HG03097 (cell line): ENCODE measurements around the gene IFI35.
"Not testable (repeated sequence)": the region's sequence is repeated elsewhere in the genome, so short reads cannot be mapped to it uniquely, and the experiment has no call there.

ENCODE experiments used
- ATAC-seq: cut with Tn5 transposase; IDR thresholded peaks from one replicate; pipeline ENCODE4 v1.9.1; 2021; ENCODE audit not compliant: unreplicated experiment, low FRiP score

IFI35 gene

GRCh38 chr17:42997390-42997983 is 9.1 kb upstream of the IFI35 start:
- ATAC-seq: no peak

DNA sequence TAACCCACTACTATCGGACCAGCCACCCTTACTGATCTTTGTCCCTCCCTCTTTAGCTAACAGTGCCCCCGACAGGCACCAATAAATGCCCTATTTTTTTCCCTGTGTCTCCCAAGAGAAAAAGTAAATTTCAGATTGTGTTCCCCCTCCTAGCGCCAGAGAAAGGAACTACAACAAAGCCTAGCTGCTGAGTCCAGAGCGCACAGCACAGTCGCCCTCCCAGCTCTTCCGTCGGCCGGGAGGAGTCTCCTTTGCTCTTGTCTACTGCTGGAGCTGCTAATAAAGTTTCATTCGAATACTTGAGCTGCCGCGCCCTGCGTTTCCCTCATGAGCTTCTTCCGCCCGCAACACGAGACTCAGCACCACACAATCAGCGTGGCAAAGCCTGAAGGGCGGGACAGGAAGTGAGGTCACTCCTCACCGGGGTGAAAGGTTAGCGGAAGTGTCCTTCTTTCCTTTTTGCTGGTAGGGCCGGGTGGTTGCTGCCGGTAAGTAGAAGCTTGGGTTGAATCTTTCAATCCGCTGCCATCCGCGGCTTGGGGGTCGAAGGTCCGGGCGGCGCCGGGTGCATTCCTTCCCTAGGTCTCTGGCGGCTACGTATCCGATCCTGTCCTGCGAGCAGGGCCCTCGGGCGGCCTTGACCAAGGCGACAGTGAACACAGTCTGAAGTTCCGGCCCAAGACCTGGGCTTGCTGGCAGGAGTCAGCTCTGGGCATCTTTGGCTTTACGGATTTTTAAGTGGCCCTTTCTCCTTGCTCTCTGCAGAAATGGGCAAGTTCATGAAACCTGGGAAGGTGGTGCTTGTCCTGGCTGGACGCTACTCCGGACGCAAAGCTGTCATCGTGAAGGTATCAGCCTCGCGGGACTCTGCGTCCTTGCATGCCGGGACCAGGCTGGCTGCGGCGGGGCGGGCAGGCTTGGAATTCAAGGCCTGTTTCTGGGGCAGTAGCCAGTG is 8.3 kb upstream of the IFI35 start, which contains the start of gene RPL27:
TSS of gene RPL27 (plus strand) at position 436 of the 955 bp plus-strand sequence. CDS start at position 768, 332 bp downstream.
- ATAC-seq: peak; percentile 90

DNA sequence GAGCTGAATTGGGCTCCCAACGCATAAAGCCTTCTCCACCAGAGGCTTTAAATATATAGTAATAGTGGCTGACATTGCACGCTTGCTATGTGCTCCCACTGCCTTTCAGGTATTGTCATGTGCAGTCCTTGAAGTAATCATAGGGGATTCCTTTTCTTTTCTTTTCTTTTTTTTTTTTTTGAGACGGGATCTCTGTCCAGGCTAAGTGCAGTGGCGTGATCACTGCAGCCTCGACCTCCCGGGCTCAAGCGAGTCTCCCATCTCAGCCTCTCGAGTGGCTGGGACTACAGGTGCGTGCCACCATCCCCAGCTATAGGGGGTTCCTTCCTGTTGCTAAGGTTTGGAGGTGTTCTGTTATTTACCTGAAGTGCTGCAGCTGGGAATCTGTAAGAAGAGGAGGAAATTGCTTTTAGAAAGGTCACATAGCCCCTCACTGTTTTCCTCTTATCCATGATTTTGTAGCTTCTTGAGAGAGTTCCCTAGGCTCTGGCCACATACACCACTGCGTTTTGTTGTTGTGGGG is 7.5 kb upstream of the IFI35 start:
- ATAC-seq: no peak

GRCh38 chr17:43000894-43001293 is 5.7 kb upstream of the IFI35 start:
- ATAC-seq: not testable (repeated sequence)

DNA sequence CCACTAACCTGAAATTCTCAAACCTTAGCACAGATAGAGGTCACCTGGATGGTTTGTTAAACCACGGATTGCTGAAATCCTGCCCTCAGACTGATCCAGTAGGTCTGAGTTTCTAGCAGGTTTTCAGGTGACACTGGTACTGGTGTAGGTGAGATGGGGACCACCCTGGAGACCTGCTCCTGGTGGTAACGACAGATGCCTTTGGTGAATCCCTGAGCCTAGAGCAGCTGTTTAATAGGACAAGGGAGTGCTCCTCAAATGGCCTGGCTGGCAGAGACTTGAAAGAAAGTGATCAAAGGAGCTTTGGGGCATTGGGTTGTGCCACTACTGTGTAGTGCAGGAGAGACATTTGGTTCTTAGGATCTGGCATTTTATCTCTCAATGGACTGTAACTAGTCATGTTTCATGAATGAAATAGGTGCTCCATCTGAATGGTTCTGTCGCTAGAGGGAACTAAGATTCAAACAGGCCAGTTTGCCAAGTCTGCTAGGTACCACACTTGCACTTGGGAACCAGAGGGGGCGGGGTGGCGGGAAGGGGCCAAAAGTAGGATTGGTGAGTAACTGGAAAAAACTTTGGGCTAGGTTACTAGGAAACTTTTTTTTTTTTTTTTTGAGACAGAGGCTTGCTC is 2.9 kb upstream of the IFI35 start:
- ATAC-seq: no peak

DNA sequence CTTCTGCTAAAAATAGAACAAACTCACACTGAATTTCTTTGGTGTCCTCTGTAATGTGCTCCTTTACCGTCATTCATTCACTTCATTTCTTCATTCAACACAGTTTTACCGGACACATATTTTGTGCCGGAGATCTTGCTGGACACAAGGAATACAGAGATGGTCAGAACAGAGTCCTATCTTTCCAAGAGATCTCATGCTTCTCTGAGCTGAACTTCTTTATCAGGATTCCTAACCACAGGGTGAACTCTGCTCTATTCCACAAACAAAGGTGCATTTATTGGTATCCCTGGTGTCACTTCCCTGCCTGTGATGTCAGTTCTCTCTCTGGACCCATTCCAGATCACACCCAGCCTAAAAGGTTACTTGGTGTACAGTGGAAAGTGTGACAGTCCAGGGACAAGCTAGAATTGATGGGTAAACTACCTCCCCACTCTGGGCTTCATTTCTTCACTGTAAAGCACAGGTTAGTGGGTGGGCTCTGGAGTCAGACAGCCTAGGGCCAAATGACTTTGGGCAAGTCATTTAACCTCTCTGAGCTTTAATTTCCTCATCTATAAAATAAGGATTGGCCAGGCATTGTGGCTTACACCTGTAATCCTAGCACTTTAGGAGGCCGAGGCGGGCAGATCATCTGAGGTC is 4.2 kb downstream of the IFI35 start:
- ATAC-seq: no peak

GRCh38 chr17:43011728-43012472 is 5.3 kb downstream of the IFI35 start:
- ATAC-seq: no peak

GRCh38 chr17:43013296-43013695 is 6.7 kb downstream of the IFI35 start:
- no peak for ATAC-seq

GRCh38 chr17:43014020-43014648 is 7.5 kb downstream of the IFI35 start:
- ATAC-seq: no peak

GRCh38 chr17:43014649-43015542 is 8.3 kb downstream of the IFI35 start:
- ATAC-seq: no peak

DNA sequence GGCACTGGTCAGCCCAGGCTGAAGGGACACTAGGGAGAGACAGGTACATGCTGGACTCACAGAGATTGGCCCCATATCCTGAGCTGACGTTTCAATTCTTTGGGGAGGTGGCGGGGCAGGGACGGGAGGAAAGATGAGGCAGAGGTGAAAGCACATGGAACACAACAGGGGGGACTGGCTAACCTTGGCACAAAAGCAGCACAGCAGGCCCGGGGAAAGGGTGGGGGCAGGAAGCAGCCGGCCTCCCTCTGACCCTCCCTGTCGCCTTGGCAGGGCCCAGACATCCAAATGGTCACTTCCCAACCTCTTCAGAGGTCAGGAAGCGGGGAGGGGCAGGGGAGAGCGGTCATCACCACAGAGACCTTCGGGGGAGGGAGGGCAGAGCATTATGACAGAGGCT is 9.0 kb downstream of the IFI35 start:
- ATAC-seq: no peak

- ATAC-seq: no peak
Measured at GRCh38 chr17:43016216-43016615, 9.6 kb downstream of the IFI35 start.

GRCh38 chr17:43018008-43018853 is 11.6 kb downstream of the IFI35 start:
- ATAC-seq: no peak

- ATAC-seq: no peak
Measured at GRCh38 chr17:43018932-43019331, 12.3 kb downstream of the IFI35 start.

DNA sequence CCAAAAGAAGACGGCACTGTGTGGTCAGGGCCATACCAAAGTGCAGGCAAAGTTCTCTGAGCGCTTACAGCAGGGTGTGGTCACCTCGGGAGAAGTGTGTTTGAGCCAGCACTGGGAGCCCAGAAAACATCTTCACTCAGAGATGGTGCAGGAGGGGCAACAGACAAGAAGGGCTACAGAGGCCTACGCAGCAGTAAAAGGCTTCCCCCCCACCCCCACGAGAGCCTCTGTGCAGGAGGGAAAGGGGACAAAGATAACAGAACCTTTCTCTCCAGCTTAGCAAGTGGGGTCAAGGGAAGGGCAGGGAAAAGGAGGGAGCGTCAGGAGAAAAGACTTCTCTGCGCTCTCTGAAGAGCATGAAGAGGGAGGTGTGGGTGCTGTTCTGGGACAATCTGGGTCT is 12.8 kb downstream of the IFI35 start:
- no peak for ATAC-seq

- no peak for ATAC-seq
Measured at GRCh38 chr17:43020030-43020621, 13.5 kb downstream of the IFI35 start.
